ENCODE data around the gene FAM241B. TPM values are rescaled to one million over a fixed set of nuclear protein-coding genes. Genes with fewer than 3 reads are reported as not detected.

Gene FAM241B
- polyA plus RNA-seq, 1 of the 3 experiments (the other 2 are of a cell fraction) = 16.0 TPM

DNA sequence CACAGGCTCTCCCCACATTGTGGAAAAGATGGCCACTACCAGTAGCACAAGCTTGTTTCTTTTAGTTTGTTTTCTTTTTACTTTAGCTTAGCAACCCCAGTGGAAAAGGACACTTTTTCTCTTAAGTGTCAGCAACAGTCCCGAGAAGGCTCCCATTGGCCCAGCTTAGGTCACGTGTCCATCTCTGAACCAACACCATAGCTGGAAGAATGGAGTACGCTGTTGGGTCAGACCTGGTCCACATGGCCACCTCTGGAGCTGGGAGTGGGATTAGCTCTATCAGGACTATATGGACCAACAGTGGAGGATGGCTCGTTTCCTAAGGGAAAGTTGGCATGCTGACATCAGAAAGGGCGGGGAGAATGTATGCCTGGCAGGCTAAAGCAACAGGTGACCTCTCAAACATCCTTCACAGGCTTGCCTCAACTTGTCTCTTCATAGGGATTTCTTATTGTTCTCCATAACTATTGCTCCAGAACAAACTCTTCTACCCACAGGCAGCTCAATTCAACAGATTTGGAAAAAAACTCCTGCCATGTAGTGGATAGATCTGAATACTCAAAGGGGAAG, 29.2 kb upstream of the FAM241B start:
- H3F3A ChIP-seq (replicated peaks; ENCODE audit: insufficient read depth) = no peaks in the 10 kb centered on the region
- no peaks in the 10 kb centered on the region for H3K79me2 ChIP-seq (ENCODE audit: insufficient read depth)
- no peak overlapping the region for H2AFZ ChIP-seq (ENCODE audit: low read depth)
- CTCF ChIA-PET = interaction anchor here (1.1 to 1.7 kb wide), 3 partner anchors 13 to 116 kb away, joined by 3 to 5 read pairs (median 3); no protein-coding TSS in a partner anchor
- POLR2A ChIA-PET = no interaction called here
- H3K9me2 ChIP-seq = no peaks in the 10 kb centered on the region
- no peak overlapping the region for H3K9ac ChIP-seq
- 2% methylated on average over 5 of the region's 5 CpGs for WGBS (ENCODE audit: low lambda C conversion rate)
- H4K20me1 ChIP-seq (ENCODE audit: insufficient read depth) = no peaks in the 10 kb centered on the region
- H3K27me3 ChIP-seq (ENCODE audit: insufficient read depth) = peaks cover 19% of the 10 kb centered on the region; the same call in 1 of the 2 replicates
- TF ChIP-seq FOXJ3 (CRISPR knock-in tag; IDR thresholded peaks at IDR 0.05) (no peak), POLR2AphosphoS5 (IDR thresholded peaks at IDR 0.05; ENCODE audit: low read depth, low read length) (no peak)
- H3K4me3 ChIP-seq (ENCODE audit: low read depth in 2 of 2, low read length in 1 of 2) = no peak overlapping the region
- DNase-seq = no peak
- no peaks in the 10 kb centered on the region for H3K4me1 ChIP-seq (ENCODE audit: control insufficient read depth in 1 of 2, insufficient read depth in 2 of 2, low read depth in 1 of 2, low read length in 1 of 2)
- no peaks in the 10 kb centered on the region for H3K9me3 ChIP-seq
- no peaks in the 10 kb centered on the region for H3K36me3 ChIP-seq (replicated peaks in 1 of 2; ENCODE audit: control insufficient read depth in 1 of 2, insufficient read depth in 2 of 2, low read length in 1 of 2)
- H3K4me2 ChIP-seq = no peak overlapping the region
- H3K27ac ChIP-seq (ENCODE audit: low read depth in 2 of 2, low read length in 1 of 2) = no peak overlapping the region

DNA sequence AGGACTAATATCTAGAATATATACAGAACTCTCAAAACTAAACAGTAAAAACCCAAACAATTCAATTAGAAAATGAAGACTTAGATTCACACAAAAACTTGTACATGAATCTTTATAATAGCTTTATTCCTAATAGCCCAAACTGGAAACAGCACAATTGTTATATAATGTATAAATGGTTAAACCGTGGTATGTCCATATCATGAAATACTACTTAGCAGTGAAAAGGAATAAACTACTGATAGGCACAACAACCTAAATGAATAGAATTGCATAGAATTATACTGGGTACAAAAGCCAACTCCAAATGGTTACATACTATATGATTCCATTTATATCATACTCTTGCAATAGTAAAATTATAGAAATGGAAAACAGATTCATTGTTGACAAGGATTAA, 21.0 kb upstream of the FAM241B start:
- no peaks in the 10 kb centered on the region for H3K9me2 ChIP-seq
- H3K79me2 ChIP-seq (ENCODE audit: insufficient read depth) = no peaks in the 10 kb centered on the region
- H3K27me3 ChIP-seq (ENCODE audit: insufficient read depth) = no peaks in the 10 kb centered on the region; the same call in 1 of the 2 replicates
- H4K20me1 ChIP-seq (ENCODE audit: insufficient read depth) = no peaks in the 10 kb centered on the region
- H3K4me3 ChIP-seq (ENCODE audit: low read depth in 2 of 2, low read length in 1 of 2) = no peak overlapping the region
- no peaks in the 10 kb centered on the region for H3F3A ChIP-seq (replicated peaks; ENCODE audit: insufficient read depth)
- TF ChIP-seq RXRA (IDR thresholded peaks at IDR 0.05; ENCODE audit: borderline replicate concordance, low read depth) (no peak), JUND (IDR thresholded peaks at IDR 0.05) (no peak), FOXM1 (IDR thresholded peaks at IDR 0.05; ENCODE audit: low read depth) (no peak), EP300 (IDR thresholded peaks at IDR 0.05; ENCODE audit: borderline replicate concordance in 1 of 2, low read depth in 1 of 2, low read length in 1 of 2) (no peak), TCF12 (IDR thresholded peaks at IDR 0.05) (no peak), CHD2 (IDR thresholded peaks at IDR 0.05; ENCODE audit: low read length, partially characterized antibody) (no peak), GATA2 (CRISPR knock-in tag; IDR thresholded peaks at IDR 0.05) (no peak), MXI1 (IDR thresholded peaks at IDR 0.05; ENCODE audit: low read depth, low read length) (no peak), EZH2phosphoT487 (IDR thresholded peaks at IDR 0.05; ENCODE audit: borderline replicate concordance, low read depth) (no peak), TAF1 (IDR thresholded peaks at IDR 0.05; ENCODE audit: borderline replicate concordance, low read depth, low read length) (no peak), MEF2A (IDR thresholded peaks at IDR 0.05; ENCODE audit: borderline replicate concordance, low read depth) (no peak)
- TF ChIP-seq, protein P1, sequence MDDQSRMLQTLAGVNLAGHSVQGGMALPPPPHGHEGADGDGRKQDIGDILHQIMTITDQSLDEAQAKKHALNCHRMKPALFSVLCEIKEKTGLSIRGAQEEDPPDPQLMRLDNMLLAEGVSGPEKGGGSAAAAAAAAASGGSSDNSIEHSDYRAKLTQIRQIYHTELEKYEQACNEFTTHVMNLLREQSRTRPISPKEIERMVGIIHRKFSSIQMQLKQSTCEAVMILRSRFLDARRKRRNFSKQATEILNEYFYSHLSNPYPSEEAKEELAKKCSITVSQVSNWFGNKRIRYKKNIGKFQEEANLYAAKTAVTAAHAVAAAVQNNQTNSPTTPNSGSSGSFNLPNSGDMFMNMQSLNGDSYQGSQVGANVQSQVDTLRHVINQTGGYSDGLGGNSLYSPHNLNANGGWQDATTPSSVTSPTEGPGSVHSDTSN (IDR thresholded peaks at IDR 0.05) = no peak
- TF ChIP-seq, protein P2, sequence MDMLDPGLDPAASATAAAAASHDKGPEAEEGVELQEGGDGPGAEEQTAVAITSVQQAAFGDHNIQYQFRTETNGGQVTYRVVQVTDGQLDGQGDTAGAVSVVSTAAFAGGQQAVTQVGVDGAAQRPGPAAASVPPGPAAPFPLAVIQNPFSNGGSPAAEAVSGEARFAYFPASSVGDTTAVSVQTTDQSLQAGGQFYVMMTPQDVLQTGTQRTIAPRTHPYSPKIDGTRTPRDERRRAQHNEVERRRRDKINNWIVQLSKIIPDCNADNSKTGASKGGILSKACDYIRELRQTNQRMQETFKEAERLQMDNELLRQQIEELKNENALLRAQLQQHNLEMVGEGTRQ (IDR thresholded peaks at IDR 0.05; ENCODE audit: borderline replicate concordance, low read depth, low read length) = no peak
- H3K9ac ChIP-seq = no peak overlapping the region
- no peaks in the 10 kb centered on the region for H3K4me1 ChIP-seq (ENCODE audit: control insufficient read depth in 1 of 2, insufficient read depth in 2 of 2, low read depth in 1 of 2, low read length in 1 of 2)
- H2AFZ ChIP-seq (ENCODE audit: low read depth) = no peak overlapping the region
- no peak overlapping the region for H3K4me2 ChIP-seq
- no peaks in the 10 kb centered on the region for H3K9me3 ChIP-seq
- CTCF ChIA-PET = interaction anchor here (0.6 to 1.1 kb wide), 2 partner anchors 30 to 57 kb away, joined by 3 to 4 read pairs; no protein-coding TSS in a partner anchor
- no peak overlapping the region for H3K27ac ChIP-seq (ENCODE audit: low read depth in 2 of 2, low read length in 1 of 2)
- WGBS (ENCODE audit: low lambda C conversion rate) = 76% methylated on average over 1 of the region's 1 CpG
- no peaks in the 10 kb centered on the region for H3K36me3 ChIP-seq (replicated peaks in 1 of 2; ENCODE audit: control insufficient read depth in 1 of 2, insufficient read depth in 2 of 2, low read length in 1 of 2)
- POLR2A ChIA-PET = no interaction called here
- no peak for DNase-seq

Data from SK-N-SH (cell line).